HepG2 (cell line): Measurements from ENCODE around the gene MGA. TPM values are rescaled to one million over a fixed set of nuclear protein-coding genes. Genes with fewer than 3 reads are reported as not detected.

Source experiments
- ARNT2 ChIP-seq: sonication (generic); formaldehyde crosslinking; IDR thresholded peaks from 2 replicates; pipeline ENCODE4 v1.8.0; 2022; ENCODE audit warnings: mild to moderate bottlenecking, low read depth, missing genetic modification reagents, moderate library complexity
- E2F1 ChIP-seq: sonication (generic); formaldehyde crosslinking; IDR thresholded peaks from 2 replicates; pipeline ENCODE4 v1.5.0; 2020; ENCODE audit warnings: missing genetic modification reagents
- E2F2 ChIP-seq: sonication (generic); formaldehyde crosslinking; IDR thresholded peaks from 2 replicates; pipeline ENCODE4 v1.4.0; 2020; ENCODE audit warnings: missing genetic modification reagents, borderline replicate concordance
- EZH2 ChIP-seq: conservative IDR thresholded peaks from 2 replicates; pipeline ENCODE4 v1.6.1; 2012; ENCODE audit warnings: mild to moderate bottlenecking, low read depth, low read length, moderate library complexity
- JDP2 ChIP-seq: sonication (generic); formaldehyde crosslinking; IDR thresholded peaks from 2 replicates; pipeline ENCODE4 v1.8.1; 2022; ENCODE audit warnings: missing genetic modification reagents, borderline replicate concordance
- MBNL3 ChIP-seq: fragments of 250-450 bp; sonication (Bioruptor Pico); conservative IDR thresholded peaks from 2 replicates; pipeline ENCODE4 v1.8.0; 2022; ENCODE audit warnings: mild to moderate bottlenecking, inconsistent platforms
- NFYB ChIP-seq: sonication (generic); formaldehyde crosslinking; IDR thresholded peaks from 2 replicates; pipeline ENCODE4 v1.4.0; 2020; ENCODE audit warnings: missing genetic modification reagents
- RNF2 ChIP-seq: fragments of 450-650 bp; conservative IDR thresholded peaks from 2 replicates; pipeline ENCODE4 v1.6.1; 2016; ENCODE audit warnings: low read depth
- SAP130 ChIP-seq: IDR thresholded peaks from 2 replicates; pipeline ENCODE4 v1.6.1; 2016; ENCODE audit warnings: low read depth
- SOX5 ChIP-seq: IDR thresholded peaks from 2 replicates; pipeline ENCODE4 v1.6.1; 2016; ENCODE audit warnings: borderline replicate concordance
- TFAP4 ChIP-seq: sonication (generic); IDR thresholded peaks from 2 replicates; pipeline ENCODE4 v1.6.1; 2016; ENCODE audit warnings: low read depth, borderline replicate concordance
- TGIF2 ChIP-seq: IDR thresholded peaks from 2 replicates; pipeline ENCODE4 v1.6.1; 2016; ENCODE audit warnings: control low read depth, missing compliant biosample characterization
- TOPORS ChIP-seq: sonication (generic); formaldehyde crosslinking; IDR thresholded peaks from 2 replicates; pipeline ENCODE4 v1.8.0; 2023; ENCODE audit warnings: mild to moderate bottlenecking, missing genetic modification reagents
- ZIK1 ChIP-seq: sonication (generic); formaldehyde crosslinking; IDR thresholded peaks from 2 replicates; pipeline ENCODE4 v1.5.0; 2020; ENCODE audit warnings: mild to moderate bottlenecking, low read depth, missing genetic modification reagents, borderline replicate concordance
- ZMAT5 ChIP-seq: sonication (generic); formaldehyde crosslinking; IDR thresholded peaks from 2 replicates; pipeline ENCODE4 v1.5.0; 2020; ENCODE audit warnings: mild to moderate bottlenecking, low read depth, missing genetic modification reagents, borderline replicate concordance
- ZNF230 ChIP-seq: sonication (generic); formaldehyde crosslinking; IDR thresholded peaks from 2 replicates; pipeline ENCODE4 v1.4.0; 2020; ENCODE audit warnings: mild to moderate bottlenecking, missing genetic modification reagents
- ZNF24 ChIP-seq: fragments of 450-650 bp; IDR thresholded peaks from 2 replicates; pipeline ENCODE4 v1.6.1; 2017; ENCODE audit warnings: antibody characterized with exemption, mild to moderate bottlenecking
- ZNF274 ChIP-seq: sonication (generic); formaldehyde crosslinking; IDR thresholded peaks from 2 replicates; pipeline ENCODE4 v1.5.1; 2020; ENCODE audit warnings: mild to moderate bottlenecking, missing genetic modification reagents
- ZNF335 ChIP-seq: sonication (generic); formaldehyde crosslinking; IDR thresholded peaks from 2 replicates; pipeline ENCODE4 v1.4.0; 2020; ENCODE audit warnings: missing genetic modification reagents
- ZNF569 ChIP-seq: sonication (generic); formaldehyde crosslinking; IDR thresholded peaks from 2 replicates; pipeline ENCODE4 v1.5.0; 2020; ENCODE audit warnings: mild to moderate bottlenecking, missing genetic modification reagents, moderate library complexity, borderline replicate concordance
- ZNF609 ChIP-seq: sonication (generic); formaldehyde crosslinking; IDR thresholded peaks from 2 replicates; pipeline ENCODE4 v1.4.0; 2020; ENCODE audit warnings: mild to moderate bottlenecking, missing genetic modification reagents, borderline replicate concordance
- ZNF75D ChIP-seq: sonication (generic); formaldehyde crosslinking; IDR thresholded peaks from 2 replicates; pipeline ENCODE4 v1.8.1; 2023; ENCODE audit warnings: missing genetic modification reagents, mild to moderate bottlenecking, borderline replicate concordance
- polyA plus RNA-seq, 8 experiments: library from polyadenylated mRNA; depleted of rRNA in 3 of 8; stranded (reverse) in 7 of 8; unstranded in 1 of 8; fragments of >200 nt; fragmentation: Illumina TruSeq in 4 of 8; extraction: Trizol in 4 of 8; gene quantifications; 2 replicates each; pipeline versions ENCODE4 v1.2.1 to v1.2.3, GENCODE V29; 2011 to 2016; ENCODE audit warnings: low read depth in 4 of 8, missing spikeins in 1 of 8, mixed read lengths in 1 of 8; ENCODE audit not compliant: insufficient read depth in 1 of 8
- total RNA-seq, 5 experiments: library from RNA; depleted of rRNA; stranded (reverse); fragments of >200 nt; fragmentation: Illumina TruSeq; extraction: Trizol; gene quantifications; 2 replicates each; pipeline ENCODE4 v1.2.3, GENCODE V29; 2016; ENCODE audit warnings: low read depth in 1 of 5

MGA gene
- total and polyA plus RNA-seq, 2 of the 13 experiments (the other 11 are each of a cell fraction or from before 2014, with no cell fraction given) = 5.3 to 59.0 TPM

- 0 out of 2 replicates have a peak, but pooled peaks have one; percentile 27 for TF ChIP-seq ZIK1 (CRISPR knock-in tag)
- peak; percentile 48; the same call in 1 of the 2 replicates for TF ChIP-seq SOX5 (CRISPR knock-in tag)
- no peak for TF ChIP-seq ZNF75D
- TF ChIP-seq SAP130 (CRISPR knock-in tag) = peak; percentile 99
- TF ChIP-seq ZNF274 = peak; percentile 23; the same call in 1 of the 2 replicates
- no peak for TF ChIP-seq TOPORS (CRISPR knock-in tag)
- peak; percentile 88; the same call in 1 of the 2 replicates for TF ChIP-seq TGIF2 (CRISPR knock-in tag)
- TF ChIP-seq JDP2 = no peak
- no peak for TF ChIP-seq ZNF569
- TF ChIP-seq RNF2 = 0 out of 2 replicates have a peak, but pooled peaks have one; percentile 54
- peak; percentile 40; the same call in 1 of the 2 replicates for TF ChIP-seq ZNF609
- TF ChIP-seq ZNF230 (CRISPR knock-in tag) = peak; percentile 63; the same call in 1 of the 2 replicates
- no peak for TF ChIP-seq MBNL3 (CRISPR knock-in tag)
- TF ChIP-seq EZH2 = no peak
- TF ChIP-seq E2F2 = no peak
- TF ChIP-seq ZNF24 = no peak
- TF ChIP-seq TFAP4 = peak; percentile 87
- no peak for TF ChIP-seq ZMAT5 (CRISPR knock-in tag)
- peak; percentile 68; the same call in 1 of the 2 replicates for TF ChIP-seq ZNF335
- TF ChIP-seq E2F1 = no peak
- TF ChIP-seq NFYB (CRISPR knock-in tag) = 0 out of 2 replicates have a peak, but pooled peaks have one; percentile 35
- TF ChIP-seq ARNT2 (CRISPR knock-in tag) = peak; percentile 61; the same call in 1 of the 2 replicates
Observed at GRCh38 chr15:41661518-41662225, 1.5 kb downstream of the MGA start (continued).
